A549 (cell line): ENCODE data around the gene COPZ1.

ENCODE experiments used
- CTCF ChIP-seq: fragments of >200 bp; sonication (Bioruptor Twin); formaldehyde crosslinking; IDR thresholded peaks from 3 replicates; pipeline ENCODE4 v1.5.1; 2016
- ELK1 ChIP-seq: fragments of 150-350 bp; IDR thresholded peaks from 2 replicates; pipeline ENCODE4 v1.6.1; 2014; ENCODE audit warnings: low read depth, mild to moderate bottlenecking, low read length
- MYC ChIP-seq: IDR thresholded peaks from 2 replicates; pipeline ENCODE4 v1.6.1; 2012; ENCODE audit warnings: mild to moderate bottlenecking, inconsistent platforms, low read length, improper control_type of control experiment, borderline replicate concordance
- POLR2A ChIP-seq: IDR thresholded peaks from 2 replicates; pipeline ENCODE4 v1.6.1; 2012; ENCODE audit warnings: mild to moderate bottlenecking, low read length
- TF ChIP-seq, protein P1 (sequence below): fragments of >200 bp; sonication (Bioruptor Twin); formaldehyde crosslinking; IDR thresholded peaks from 3 replicates; pipeline ENCODE4 v1.6.1; 2016

DNA sequence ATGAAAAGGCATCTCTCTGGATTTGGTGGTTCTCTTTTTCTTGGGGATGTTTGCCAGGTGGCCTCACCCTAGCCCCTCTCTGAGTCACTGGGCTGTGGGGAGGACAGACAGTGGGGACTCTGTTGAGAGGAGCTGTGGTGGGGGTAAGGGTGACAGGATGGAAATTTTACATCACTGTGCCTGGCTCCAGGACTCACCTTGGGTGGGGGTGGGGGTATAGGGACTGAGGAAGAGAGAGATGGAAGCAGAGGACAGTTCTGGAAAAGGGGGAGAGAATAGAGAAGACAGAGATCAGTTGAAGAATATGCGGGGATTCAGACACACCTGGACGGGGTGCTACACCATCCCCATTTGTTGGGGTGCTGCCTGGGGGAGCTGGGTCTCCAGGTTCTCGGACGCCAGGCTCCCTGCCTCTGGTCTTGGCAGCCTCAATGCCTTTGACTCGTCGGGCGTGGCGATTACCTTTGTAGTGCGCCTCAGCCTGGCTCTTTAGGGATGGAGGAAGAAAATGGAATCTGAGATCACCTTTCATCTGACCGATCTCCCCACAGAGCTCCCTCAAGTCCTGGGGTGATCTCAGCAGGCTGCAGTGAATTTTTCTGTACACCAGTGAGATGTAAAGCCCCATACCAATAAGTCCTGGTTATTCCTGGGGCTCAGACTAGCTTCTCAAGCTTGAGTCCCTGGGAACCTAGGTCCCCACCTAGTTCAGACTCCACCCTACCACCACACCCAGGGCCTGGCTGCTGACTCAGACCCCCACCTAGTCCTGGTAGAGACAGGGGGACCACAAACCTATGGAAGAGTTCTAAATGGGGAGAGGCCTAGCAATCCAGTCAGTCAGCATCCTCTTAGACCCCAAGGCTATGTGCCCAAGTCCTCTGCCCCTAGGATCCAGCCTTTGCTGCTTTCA, 49.0 kb downstream of the COPZ1 start:
- TF ChIP-seq, protein P1, sequence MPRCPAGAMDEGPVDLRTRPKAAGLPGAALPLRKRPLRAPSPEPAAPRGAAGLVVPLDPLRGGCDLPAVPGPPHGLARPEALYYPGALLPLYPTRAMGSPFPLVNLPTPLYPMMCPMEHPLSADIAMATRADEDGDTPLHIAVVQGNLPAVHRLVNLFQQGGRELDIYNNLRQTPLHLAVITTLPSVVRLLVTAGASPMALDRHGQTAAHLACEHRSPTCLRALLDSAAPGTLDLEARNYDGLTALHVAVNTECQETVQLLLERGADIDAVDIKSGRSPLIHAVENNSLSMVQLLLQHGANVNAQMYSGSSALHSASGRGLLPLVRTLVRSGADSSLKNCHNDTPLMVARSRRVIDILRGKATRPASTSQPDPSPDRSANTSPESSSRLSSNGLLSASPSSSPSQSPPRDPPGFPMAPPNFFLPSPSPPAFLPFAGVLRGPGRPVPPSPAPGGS, result no peak
- TF ChIP-seq POLR2A (no peak), MYC (no peak), CTCF (no peak), ELK1 (no peak)
